GM18907 (cell line): ENCODE results near the gene SHE.

ENCODE experiments used
- ATAC-seq: cut with Tn5 transposase; IDR thresholded peaks from one replicate; pipeline ENCODE4 v1.9.1; 2021; ENCODE audit warnings: mild to moderate bottlenecking, moderate library complexity; ENCODE audit not compliant: unreplicated experiment

Gene SHE

DNA sequence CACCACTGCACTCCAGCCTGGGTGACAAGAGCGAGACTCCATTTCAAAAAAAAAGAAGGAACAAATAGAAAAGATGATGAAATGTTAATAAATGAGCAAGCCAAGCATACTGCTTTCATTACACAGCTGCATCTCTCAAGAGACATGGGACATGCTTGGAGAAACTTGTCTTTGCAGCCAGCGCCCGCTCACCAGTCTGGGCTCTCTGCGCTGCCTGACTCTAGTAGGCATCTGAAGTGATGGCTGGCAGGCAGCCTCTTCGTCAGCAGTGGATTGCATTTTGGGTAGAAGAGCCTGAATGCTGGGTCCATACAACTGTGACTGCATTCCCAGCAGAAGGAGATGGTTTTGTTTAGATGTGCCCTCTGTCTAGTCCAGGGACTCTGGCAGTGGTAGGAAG is 49.1 kb downstream of the SHE start:
- ATAC-seq = no peak

DNA sequence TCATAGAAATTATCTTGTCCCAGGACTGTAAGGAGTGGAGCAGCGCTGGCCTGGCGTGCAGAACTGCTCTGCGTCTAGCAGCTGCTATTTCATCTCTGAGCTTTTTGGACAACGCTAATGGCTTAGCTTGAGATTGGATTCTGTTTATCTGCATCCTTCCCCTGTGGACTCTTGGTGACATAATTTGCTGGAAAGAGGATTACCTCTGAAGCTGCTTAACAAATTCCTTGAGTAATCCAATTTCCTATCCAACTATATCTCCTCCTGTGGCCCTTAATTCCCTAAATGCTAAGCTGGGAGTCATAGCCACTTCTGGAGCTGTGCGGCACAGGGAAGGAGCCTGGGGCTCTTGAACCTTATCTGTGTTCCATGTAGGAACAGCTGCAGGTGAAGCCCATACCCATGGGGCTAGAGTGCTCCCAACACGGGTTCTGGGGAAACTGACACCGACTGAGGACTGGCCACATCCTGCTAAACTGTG is 53.8 kb downstream of the SHE start:
- ATAC-seq = no peak

DNA sequence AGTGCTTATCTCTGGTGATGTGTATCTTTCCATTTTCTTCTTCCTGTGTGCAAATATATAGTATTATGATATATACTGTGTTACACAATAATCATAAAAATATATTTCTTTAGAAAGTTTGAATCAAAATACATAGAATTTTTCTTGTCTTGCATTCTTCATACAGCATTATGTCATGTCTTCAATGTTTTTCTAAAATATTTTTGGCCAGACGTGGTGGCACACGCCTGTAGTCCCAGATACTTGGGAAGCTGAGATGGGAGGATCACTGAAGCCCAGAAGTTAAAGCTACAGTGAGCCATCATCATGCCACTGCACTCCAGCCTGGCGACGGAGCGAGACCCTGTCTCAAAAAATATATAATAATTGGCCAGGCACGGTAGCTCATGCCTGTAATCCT is 55.4 kb downstream of the SHE start:
- ATAC-seq = no peak

DNA sequence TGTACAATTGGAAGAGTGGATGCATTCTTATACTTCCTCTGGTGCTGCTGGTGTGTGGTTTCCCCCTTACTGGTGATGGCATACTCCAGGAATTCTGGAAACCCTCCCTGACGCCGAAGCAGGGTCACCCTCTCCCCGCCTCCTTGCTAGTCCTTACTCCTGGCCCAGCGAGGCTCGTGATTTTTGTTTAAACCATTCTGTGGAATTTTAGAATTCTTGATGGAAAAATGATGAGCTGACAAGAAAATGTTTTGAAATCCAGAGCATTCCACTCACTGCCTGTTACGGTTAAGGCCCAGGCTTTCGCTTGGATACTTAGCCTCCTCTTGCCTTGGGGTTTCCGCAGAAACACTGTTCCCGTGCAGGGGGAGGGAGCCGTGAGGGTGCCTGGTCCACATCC is 55.9 kb downstream of the SHE start:
- ATAC-seq = no peak

DNA sequence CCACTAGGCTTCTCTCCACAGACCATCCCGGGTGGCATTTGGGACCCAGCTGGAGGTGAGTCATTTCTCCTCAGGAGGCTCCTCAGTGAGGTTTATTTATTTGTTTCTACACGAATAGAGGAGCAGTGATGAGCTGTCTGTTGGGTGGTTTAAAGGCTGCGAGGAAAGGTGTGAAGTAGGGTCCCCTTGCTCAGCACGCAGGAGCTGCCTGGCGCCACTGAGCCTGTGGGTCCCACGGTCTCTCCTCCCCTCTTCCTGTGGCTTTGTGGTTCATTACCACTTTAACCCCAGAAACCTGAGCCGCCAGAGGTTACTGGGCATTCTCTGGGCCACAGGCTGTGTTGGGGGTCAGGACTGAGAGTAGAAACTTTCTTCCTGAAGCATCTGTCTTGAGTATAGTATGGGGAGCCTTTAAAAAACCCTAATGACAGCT is 57.2 kb downstream of the SHE start:
- no peak for ATAC-seq

DNA sequence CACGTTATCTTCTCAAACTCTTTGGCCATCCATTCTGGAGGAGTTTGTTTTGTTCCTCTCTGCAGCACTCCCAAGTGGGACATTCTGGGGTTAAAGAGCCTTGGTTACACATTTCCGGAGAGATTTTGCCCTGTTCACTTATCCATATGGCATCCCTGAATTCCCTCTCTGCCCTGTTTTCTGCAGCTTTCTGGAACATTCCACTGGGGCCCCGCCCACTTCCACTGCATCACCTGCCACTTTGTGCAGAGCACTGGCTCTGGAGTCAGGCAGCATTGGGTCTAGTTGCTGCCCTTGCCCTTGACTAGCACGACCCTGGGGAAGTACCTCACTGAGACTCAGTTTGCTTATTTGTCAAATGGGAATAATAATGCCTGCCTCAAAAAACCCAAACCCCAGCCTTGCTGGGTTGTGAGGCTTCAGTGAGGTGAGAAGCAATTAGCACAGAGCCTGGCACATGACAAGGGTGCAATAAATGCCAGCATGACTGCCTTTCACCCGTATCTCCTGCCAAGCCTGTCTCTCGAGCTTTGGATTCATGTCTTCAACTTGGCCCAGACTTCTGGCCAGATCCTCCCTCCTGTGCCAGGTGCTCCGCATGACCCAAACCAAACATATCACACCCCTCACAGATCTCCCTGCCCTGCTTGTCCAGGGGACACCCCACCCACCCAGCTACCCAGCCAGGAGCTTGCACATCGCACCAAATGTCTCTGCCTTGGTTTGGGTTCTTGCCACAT is 58.8 kb downstream of the SHE start:
- no peak for ATAC-seq

DNA sequence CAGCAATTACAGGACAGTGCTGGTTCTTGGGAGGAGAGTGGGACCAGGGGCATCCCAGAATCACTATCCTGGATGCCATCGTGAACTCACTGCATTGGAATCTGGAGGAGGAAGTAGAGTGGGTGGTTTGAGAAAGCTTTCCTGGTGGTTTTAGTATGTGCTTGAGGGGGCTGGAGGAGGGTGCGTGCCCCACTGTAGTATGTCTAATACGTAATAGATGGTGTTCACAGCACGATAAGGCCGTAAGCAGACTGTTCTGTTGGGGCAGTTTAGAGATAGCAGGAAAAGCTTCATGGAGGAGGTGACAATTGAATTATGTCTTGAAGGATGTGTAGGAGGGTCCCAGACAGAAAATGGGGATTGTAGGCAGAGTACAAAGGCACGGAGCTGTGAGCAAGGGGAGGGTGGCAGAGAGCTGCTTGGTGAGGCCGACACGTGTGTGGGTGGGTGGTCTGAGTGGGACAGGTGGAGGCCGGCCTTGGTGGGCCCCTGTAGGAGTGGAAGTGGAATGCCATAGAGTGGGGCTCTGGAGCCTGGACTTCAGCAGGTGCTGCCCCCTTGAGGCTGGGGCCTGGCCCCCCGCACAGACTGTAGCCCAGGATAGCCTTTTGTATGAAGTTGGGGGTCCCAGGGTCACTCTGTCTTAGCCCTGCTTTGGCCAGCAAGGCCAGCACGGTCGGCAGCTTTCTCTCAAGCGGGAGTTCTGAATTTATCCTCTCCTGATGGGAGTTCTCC is 60.0 kb downstream of the SHE start:
- no peak for ATAC-seq

DNA sequence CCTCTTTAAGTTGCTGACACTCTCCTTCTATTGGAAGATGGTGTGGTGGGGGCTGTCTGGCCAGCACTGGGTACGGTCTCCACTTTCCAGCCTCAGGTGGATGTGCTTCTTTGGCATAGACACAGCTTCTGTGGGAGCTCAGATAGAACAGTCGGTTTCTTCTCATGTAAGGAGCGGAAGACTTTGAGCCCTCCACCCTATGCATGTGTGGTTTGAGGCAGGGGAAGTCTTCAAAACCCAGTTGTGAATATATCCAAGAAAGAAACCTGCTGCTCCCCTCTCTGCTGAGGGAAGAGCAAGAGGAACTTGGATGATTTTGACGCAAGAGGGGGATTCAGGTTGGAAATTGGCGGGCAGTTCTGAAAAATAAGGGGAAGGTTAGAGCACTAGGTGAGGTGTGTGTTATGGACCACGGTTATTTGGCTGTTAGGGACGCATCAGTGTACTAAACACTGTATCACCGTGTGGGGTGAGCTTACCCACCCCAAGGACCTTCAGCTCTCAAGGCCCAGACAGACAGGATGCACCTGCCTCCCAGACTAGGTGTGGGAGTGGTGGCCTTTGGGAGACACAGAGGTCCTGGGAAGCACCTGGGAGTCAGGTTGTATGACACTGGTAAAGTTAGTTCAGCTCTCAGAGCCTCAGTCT is 60.8 kb downstream of the SHE start:
- ATAC-seq = no peak

DNA sequence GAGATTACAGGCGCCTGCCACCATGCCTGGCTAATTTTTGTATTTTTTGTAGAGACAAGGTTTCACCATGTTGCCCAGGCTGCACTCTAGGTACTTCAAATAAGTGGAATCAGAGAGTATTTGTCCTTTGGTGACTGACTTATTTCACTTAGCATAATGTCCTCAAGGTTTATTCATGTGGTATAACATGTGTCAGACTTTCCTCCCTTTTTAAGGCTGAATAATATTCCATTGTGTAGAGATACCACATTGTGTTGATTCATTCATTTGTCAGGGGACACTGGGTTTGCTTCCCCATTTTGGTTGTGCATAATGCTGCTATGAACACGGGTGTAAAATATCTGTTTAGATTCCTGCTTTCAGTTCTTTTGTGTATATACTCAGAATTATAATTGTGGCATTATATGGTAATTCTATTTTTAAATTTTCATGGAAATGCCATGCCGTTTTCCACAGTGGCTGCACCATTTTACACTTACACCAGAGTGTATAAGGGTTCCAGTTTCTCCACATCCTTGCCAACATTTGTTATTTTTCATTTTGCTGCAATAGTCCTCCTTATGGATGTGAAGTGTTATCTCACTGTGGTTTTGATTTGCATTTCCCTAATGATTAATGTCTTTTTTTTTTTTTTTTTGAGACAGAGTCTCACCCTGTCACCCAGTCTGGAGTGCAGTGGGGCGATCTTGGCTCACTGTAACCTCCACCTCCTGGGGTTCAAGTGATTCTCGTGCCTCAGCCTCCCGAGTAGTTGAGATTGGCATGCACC is 62.0 kb downstream of the SHE start:
- no peak for ATAC-seq

DNA sequence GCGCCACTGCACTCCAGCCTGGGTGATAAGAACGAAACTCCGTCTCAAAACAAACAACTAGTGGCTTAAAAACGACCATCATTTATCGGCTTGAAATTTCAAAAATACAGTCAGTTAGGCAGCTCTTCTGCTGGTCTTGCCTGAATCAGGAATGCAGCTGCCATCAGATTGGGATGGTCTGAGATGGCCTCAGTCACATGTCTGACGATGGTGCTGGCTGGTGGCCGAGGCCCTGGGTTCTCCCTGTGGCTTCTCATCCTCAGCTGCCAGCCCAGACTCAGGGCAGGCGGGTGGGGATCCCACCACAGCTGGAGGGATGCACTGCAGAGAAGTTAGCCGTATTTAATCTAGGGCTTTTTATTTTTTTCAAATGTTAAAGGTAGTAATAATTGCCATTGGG is 65.8 kb downstream of the SHE start:
- ATAC-seq = no peak

DNA sequence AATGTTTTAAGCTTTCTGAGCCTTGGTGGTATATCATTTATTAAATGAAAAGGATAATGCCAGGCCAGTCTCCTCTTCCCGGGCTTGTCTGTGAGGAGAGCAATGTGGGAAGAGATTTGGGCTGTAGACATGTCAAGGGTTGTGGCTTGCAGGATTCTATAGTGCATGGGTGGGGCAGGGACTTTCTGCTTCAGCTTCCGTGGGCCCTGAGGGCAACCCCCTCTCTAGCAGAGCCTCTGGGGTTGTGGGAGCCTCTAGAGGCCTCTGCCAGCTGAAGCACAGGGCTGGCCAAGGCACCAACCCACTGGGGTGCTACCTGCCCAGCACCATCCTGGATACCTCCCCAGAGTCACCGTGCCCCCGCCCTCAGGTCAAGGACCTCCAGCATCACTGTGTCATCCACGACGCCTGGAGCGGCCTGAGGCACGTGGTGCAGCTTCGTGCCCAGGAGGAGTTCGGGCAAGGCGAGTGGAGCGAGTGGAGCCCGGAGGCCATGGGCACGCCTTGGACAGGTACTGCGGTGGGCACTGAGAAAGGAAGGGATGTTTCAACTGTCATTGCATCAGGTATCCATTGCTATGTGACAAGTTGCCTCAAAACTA is 66.5 kb downstream of the SHE start:
- ATAC-seq = no peak

DNA sequence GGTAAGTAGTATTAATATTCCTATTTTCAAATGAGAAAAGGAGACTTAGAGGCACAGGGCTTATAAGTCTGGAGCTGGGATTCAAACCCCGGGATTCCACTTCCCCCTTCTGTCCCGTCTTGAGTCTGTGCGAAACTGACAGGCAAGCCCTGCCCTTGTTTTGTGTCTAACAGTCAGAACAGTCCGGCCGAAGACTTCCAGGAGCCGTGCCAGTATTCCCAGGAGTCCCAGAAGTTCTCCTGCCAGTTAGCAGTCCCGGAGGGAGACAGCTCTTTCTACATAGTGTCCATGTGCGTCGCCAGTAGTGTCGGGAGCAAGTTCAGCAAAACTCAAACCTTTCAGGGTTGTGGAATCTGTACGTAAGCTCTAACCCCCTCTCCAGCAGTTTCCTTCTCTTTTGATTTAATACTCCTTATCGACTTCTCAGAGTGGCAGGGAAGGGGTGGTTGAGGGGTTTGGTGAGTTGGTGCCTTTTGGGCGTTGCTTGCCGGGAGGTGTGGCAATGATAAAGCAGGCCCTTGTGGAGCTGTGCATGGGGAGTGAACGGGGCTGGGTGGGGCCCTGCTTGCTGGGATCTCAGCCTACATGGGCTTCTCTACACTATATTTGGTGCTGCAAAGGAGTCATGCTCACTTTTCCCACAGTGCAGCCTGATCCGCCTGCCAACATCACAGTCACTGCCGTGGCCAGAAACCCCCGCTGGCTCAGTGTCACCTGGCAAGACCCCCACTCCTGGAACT is 67.7 kb downstream of the SHE start:
- no peak for ATAC-seq

DNA sequence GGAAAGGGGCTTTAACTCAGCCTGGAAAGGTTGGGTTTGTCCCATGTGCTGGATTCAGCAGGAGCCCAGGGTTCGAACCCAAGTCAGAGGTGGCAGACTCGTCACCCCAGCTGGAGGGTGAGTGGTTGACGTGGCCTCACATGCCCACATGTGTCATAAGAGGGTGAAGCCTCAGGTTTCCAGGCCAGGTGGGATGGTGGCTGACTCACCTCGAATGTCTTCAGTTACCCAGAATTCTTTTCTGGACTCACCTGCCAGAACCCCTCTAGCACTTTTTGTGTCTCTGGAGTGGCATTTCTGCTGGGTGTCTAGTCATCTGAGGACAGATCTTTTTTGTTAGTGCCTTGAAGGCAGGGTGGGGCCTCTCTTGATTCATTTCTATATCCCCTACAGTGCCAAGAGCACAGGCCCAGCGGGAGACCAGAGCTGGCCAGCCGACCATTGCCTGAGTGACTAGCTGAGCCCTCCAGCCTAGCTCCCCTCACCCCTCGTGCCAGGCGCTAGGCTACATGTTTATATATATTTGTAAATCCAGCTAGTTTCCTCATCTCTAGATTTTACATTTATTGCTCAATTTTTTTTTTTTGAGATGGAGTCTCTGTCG is 68.9 kb downstream of the SHE start:
- ATAC-seq = no peak

DNA sequence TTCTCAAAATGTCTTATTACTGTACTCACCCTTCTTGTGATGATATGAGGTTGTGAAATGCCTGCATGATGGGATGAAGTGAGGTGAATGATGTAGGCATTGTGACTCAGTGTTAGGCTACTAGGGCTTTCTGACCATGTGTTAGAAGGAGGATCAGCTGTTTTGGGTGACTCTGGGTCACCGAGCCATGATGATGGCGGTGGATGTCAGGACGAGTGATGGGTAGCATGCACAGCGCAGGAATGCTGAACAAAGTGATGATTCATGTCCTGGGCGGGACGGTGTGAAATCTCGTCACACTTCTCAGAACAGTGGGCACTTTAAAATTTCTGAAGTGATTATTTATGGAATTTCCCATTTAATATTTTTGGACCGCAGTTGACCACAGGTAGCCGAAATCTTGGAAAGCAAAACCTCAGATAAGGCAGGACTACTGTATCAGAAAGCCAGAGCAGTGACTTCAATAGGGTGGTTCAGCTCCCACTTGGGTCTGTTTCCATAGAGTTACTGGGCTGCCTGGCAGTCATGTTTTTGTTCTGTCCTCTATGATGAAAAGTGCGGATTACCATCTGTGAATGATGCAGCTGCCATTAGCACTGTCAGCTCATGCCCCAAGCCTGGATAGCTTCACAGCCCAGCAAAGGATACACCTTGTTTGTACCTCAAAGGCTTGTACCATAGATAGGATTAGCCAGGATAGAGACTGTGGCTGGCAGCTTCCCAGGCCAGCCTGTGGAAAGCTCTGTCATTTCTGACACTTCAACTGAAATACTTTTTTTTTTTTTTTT is 70.4 kb downstream of the SHE start:
- no peak for ATAC-seq

DNA sequence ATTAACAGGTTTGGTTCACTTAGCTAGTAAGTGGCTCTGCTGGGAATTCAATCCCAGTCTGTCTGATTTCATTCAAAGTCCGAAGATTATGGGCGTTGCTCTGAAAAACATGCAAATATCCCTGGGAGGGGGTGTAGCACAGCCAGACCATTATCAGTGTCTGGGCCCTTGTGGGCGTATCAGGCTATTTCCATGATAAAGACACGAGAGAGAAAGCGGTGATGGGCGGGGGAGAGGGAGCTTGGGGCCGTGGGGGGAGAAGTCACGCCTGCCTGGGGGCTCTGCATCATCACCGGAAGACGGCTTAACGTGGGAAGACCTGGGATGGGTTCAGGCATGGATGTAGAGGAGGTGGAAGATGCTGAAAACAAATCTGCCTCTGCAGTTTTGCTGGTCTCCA is 71.3 kb downstream of the SHE start:
- no peak for ATAC-seq

DNA sequence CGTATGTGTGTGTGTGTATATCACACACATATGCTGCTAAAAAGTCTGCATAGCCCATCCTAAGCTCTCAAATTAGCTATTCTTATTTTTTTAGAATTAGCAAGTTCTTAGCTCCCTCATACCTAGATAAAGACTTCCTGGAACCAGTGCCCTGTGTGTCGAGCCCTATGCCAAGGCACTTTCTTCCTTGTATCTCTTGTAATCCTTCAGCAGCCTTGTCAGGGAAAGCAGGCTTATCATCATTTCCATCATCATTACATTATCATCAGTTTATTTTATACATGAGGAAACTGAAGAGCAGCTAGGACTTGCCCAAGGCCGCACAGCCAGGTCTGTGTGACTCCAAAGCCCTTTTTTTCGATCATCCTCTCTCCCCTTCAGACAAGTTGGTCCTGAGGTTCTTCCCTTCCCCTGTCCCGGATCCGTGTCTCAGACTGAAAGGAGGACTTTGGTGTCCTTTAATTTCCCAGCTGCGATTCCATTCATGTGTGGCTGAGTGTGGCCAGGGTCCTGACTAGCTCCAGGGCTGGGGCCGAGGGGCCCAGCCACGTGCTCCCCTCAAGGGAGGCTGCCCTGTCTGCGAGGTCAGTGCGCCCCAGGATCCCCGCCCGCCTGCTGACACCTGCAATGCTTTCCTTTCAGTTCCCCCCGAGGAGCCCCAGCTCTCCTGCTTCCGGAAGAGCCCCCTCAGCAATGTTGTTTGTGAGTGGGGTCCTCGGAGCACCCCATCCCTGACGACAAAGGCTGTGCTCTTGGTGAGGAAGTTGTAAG is 72.2 kb downstream of the SHE start:
- no peak for ATAC-seq
